Measurements from ENCODE around the gene CLEC12A. TPM values are rescaled to one million over a fixed set of nuclear protein-coding genes. Genes with fewer than 3 reads are reported as not detected.

Gene CLEC12A
- polyA plus RNA-seq, 1 experiment: not detected

DNA sequence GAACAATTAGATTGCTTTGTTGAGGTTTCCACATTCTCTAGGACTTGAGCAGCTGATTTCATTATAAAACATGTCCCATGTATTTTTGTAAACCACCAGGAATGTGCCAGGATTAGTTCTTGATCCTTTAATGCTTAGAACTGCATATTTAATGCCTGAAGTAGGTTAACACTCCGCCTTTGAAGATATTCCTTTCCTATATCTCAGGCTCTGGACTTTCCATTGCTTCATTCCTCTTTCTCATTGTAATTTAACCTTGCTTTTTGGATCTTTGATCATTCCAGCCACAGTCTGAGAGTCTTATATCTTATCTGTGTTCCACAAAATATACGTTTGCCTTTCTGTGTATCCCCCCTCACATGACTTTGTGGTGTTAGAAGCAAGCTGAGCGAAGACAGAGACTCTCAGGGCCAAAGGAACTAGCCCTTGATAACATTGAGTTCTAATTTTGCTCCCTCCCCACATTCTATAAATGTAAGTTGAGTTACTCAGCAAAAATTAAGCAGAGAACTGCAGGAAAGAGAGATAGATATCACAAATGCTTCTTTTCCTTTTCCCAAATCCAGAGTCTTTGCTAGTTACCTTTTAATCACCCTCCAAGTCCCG, 30.1 kb downstream of the CLEC12A start:
- ChIA-PET POLR2A (no interaction called here), CTCF (interaction anchor here (0.9 to 1.5 kb wide), 3 partner anchors 9 to 138 kb away, joined by 3 to 10 read pairs (median 4); partner anchors contain the start of gene CLEC12B)
- H3K36me3 ChIP-seq (ENCODE audit: control insufficient read depth, insufficient read depth, low read length): no peaks in the 10 kb centered on the region
- no peak overlapping the region for H3K4me3 ChIP-seq (ENCODE audit: low read depth, low read length)
- TF ChIP-seq, protein P1, sequence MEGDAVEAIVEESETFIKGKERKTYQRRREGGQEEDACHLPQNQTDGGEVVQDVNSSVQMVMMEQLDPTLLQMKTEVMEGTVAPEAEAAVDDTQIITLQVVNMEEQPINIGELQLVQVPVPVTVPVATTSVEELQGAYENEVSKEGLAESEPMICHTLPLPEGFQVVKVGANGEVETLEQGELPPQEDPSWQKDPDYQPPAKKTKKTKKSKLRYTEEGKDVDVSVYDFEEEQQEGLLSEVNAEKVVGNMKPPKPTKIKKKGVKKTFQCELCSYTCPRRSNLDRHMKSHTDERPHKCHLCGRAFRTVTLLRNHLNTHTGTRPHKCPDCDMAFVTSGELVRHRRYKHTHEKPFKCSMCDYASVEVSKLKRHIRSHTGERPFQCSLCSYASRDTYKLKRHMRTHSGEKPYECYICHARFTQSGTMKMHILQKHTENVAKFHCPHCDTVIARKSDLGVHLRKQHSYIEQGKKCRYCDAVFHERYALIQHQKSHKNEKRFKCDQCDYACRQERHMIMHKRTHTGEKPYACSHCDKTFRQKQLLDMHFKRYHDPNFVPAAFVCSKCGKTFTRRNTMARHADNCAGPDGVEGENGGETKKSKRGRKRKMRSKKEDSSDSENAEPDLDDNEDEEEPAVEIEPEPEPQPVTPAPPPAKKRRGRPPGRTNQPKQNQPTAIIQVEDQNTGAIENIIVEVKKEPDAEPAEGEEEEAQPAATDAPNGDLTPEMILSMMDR (IDR thresholded peaks at IDR 0.05; ENCODE audit: insufficient read depth, low read depth, low read length): no peak
- H3K27me3 ChIP-seq (ENCODE audit: control insufficient read depth, insufficient read depth, low read length): peaks cover 4% of the 10 kb centered on the region; the same call in 1 of the 2 replicates
- no peak for DNase-seq (ENCODE audit: low read depth)

DNA sequence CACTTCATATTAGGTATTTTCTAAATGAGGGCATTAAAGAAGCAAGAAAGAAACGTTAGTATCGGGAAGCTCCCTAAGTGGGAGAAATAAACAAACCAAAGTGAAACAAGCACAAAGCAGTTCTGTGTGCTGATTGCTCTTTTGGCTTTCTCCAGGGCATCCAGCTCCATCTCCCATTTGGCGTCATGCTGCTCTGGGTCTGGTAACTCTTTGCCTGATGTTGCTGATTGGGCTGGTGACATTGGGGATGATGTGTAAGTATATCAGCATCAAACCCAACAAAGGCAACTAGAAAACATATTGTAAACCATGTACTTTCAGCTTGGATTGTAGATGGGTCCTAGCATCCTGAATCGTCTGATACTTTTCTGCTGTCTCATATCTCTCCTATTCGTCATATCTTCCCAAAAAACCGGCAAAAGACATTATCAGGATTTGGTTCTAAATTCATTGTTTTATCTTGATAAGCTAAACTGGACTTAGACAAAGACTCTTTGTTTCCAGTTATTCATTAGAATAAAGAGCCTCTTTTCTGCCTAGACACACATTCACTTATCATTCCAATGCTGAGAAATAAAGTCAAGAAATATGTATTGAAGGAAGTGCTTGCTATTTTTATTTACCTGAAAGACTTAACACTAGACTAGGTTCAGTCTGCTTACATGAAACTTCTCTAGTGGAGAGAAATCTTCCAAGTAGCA, 41.6 kb downstream of the CLEC12A start:
- POLR2A ChIA-PET: no interaction called here
- TF ChIP-seq, protein P1 (IDR thresholded peaks at IDR 0.05; ENCODE audit: insufficient read depth, low read depth, low read length): no peak

DNA sequence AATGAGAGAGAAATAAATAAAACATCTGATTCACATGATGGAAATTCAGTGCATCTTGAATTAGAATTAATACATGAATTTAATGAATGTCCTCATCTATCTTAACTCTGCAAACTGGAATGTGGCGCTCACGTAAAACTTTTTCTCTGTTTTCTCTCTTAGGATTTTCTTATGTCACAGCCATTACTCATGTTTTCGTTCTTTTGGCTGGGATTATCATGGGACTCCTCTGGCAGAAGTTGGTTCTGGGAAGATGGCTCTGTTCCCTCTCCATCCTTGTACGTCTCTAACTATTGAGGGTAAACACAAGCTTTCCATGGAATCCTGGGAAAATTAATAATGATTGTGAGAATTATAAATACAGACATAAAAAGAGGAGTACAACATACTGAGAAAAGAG, 44.2 kb downstream of the CLEC12A start:
- no peak for DNase-seq (ENCODE audit: low read depth)
- TF ChIP-seq, protein P1 (IDR thresholded peaks at IDR 0.05; ENCODE audit: insufficient read depth, low read depth, low read length): no peak
- no peaks in the 10 kb centered on the region for H3K27me3 ChIP-seq (ENCODE audit: control insufficient read depth, insufficient read depth, low read length)
- ChIA-PET CTCF (no interaction called here), POLR2A (no interaction called here)
- no peak overlapping the region for H3K4me3 ChIP-seq (ENCODE audit: low read depth, low read length)
- no peaks in the 10 kb centered on the region for H3K36me3 ChIP-seq (ENCODE audit: control insufficient read depth, insufficient read depth, low read length)

More for the DNA sequence above, 41.6 kb downstream of the CLEC12A start:
- Histone ChIP-seq H3K27me3 (ENCODE audit: control insufficient read depth, insufficient read depth, low read length) (no peaks in the 10 kb centered on the region), H3K36me3 (ENCODE audit: control insufficient read depth, insufficient read depth, low read length) (no peaks in the 10 kb centered on the region), H3K4me3 (ENCODE audit: low read depth, low read length) (no peak overlapping the region)
- CTCF ChIA-PET: interaction anchor here (0.7 to 4.7 kb wide), 6 partner anchors 9 to 201 kb away, joined by 3 to 44 read pairs (median 4); partner anchors contain the start of gene CLEC1B
- no peak for DNase-seq (ENCODE audit: low read depth)

DNA sequence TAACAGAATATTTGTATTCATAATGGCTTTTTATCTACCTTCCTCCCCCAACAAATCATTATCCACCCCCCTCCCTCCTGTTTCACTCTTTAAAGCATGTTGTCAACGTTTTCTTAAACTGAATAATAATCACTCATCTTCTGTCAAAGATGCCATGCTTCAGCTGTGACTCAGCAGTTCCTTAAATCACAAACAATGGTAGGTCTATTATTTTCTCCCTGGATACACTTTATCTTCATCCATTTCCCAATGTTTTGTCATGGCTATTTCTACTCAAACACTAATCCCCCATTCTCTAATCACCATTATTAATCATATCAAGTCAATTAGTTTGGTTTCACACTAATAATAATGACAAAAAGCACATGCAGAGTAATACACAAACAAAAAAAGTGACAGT, 45.7 kb downstream of the CLEC12A start:
- ChIA-PET CTCF (interaction anchor here (0.6 kb wide), 2 partner anchors 81 to 195 kb away, joined by 3 to 9 read pairs; no protein-coding TSS in a partner anchor), POLR2A (no interaction called here)
- DNase-seq (ENCODE audit: low read depth): no peak
- Histone ChIP-seq H3K27me3 (ENCODE audit: control insufficient read depth, insufficient read depth, low read length) (no peaks in the 10 kb centered on the region), H3K4me3 (ENCODE audit: low read depth, low read length) (no peak overlapping the region), H3K36me3 (ENCODE audit: control insufficient read depth, insufficient read depth, low read length) (no peaks in the 10 kb centered on the region)
- TF ChIP-seq, protein P1 (IDR thresholded peaks at IDR 0.05; ENCODE audit: insufficient read depth, low read depth, low read length): no peak

DNA sequence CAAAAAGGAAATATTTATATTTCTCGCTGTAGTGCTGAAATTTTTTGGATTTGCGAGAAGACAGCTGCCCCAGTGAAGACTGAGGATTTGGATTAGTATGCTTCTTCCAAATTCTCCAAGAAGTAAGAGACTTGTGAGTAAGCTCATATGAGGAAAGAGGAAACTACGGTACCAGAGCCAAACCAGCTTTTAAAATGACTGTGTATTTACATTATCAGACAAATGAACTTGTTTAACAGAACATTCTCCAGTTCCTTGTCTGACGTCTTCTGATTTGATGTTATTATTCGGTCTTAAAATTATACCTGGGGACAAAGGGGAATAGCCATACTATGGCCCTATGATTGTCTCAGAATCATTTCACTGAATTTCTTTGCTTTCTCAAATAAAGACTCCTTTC, 47.2 kb downstream of the CLEC12A start:
- ChIA-PET CTCF (interaction anchor here (2.8 kb wide), 1 partner anchor 9 kb away, joined by 9 read pairs; the partner anchor contains the start of gene CLEC12B), POLR2A (no interaction called here)
- no peak overlapping the region for H3K4me3 ChIP-seq (ENCODE audit: low read depth, low read length)
- H3K36me3 ChIP-seq (ENCODE audit: control insufficient read depth, insufficient read depth, low read length): no peaks in the 10 kb centered on the region
- H3K27me3 ChIP-seq (ENCODE audit: control insufficient read depth, insufficient read depth, low read length): no peaks in the 10 kb centered on the region
- TF ChIP-seq, protein P1 (IDR thresholded peaks at IDR 0.05; ENCODE audit: insufficient read depth, low read depth, low read length): no peak
- DNase-seq (ENCODE audit: low read depth): no peak

All from BJ (cell line).